ENCODE measurements around the gene CCDC57.

Gene CCDC57

GRCh38 chr17:82055965-82056728 lies 156.5 kb downstream of the CCDC57 start:
- in situ Hi-C loops (cut with HindIII; ENCODE audit: low sequenced_read_pairs): loop anchor here (10.0 kb wide), 2 partner anchors 79 to 149 kb away; no protein-coding TSS in a partner anchor

- in situ Hi-C loops (cut with HindIII; ENCODE audit: low sequenced_read_pairs): loop anchor here (10.0 kb wide), 2 partner anchors 80 to 150 kb away; no protein-coding TSS in a partner anchor
Measured at GRCh38 chr17:82055023-82055964, 157.3 kb downstream of the CCDC57 start.

- in situ Hi-C loops (cut with HindIII; ENCODE audit: low sequenced_read_pairs): loop anchor here (10.0 kb wide), 2 partner anchors 80 to 150 kb away; no protein-coding TSS in a partner anchor
Measured at GRCh38 chr17:82054351-82055022, 158.2 kb downstream of the CCDC57 start.

GRCh38 chr17:82053556-82054263 lies 158.9 kb downstream of the CCDC57 start:
- in situ Hi-C loops (cut with HindIII; ENCODE audit: low sequenced_read_pairs): loop anchor here (10.0 kb wide), 2 partner anchors 81 to 151 kb away; no protein-coding TSS in a partner anchor

GRCh38 chr17:82053130-82053529 lies 159.5 kb downstream of the CCDC57 start:
- in situ Hi-C loops (cut with HindIII; ENCODE audit: low sequenced_read_pairs): loop anchor here (10.0 kb wide), 2 partner anchors 82 to 152 kb away; no protein-coding TSS in a partner anchor

- in situ Hi-C loops (cut with HindIII; ENCODE audit: low sequenced_read_pairs): loop anchor here (10.0 kb wide), 2 partner anchors 82 to 152 kb away; no protein-coding TSS in a partner anchor
Measured at GRCh38 chr17:82052638-82053059, 160.0 kb downstream of the CCDC57 start.

GRCh38 chr17:82051776-82052637 lies 160.6 kb downstream of the CCDC57 start, which contains the start of the genes GPS1 and RFNG:
Gene GPS1 (plus strand): TSS chr17:82051898. CDS start chr17:82051932, 34 bp downstream.
Gene RFNG (minus strand): TSS chr17:82051811. CDS start chr17:82051766, 45 bp downstream.
- in situ Hi-C loops (cut with HindIII; ENCODE audit: low sequenced_read_pairs): loop anchor here (10.0 kb wide), 2 partner anchors 83 to 153 kb away; no protein-coding TSS in a partner anchor

Measured in endothelial cell of hepatic sinusoid (primary cell).